ENCODE results near the gene BORCS5.
"Not testable (repeated sequence)": the region's sequence is repeated elsewhere in the genome, so short reads cannot be mapped to it uniquely, and the experiment has no call there.

The BORCS5 gene

GRCh38 chr12:12467688-12468261, 110.9 kb downstream of the BORCS5 start:
- DNase-seq = no peak

DNA sequence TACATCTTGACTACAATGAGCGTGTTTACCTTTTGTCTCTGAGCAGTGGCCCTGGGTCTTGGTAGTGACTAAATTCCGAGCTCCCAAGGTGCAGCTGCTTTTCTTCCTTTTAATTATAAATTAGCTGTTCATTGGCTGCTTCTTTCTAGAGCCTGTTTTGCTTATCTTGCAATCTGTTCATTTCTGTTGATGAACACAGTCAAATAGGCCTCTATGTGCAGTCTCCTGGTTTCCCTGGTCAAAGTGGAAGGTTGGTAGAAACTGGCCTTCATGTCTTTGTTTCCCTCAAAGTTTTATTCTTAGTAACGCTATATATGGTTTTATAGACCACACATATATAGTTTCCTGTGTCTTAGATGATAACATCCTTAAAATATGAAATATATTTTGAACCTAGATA, 111.7 kb downstream of the BORCS5 start:
- DNase-seq = no peak

GRCh38 chr12:12469386-12469785, 112.5 kb downstream of the BORCS5 start:
- no peak for DNase-seq

DNA sequence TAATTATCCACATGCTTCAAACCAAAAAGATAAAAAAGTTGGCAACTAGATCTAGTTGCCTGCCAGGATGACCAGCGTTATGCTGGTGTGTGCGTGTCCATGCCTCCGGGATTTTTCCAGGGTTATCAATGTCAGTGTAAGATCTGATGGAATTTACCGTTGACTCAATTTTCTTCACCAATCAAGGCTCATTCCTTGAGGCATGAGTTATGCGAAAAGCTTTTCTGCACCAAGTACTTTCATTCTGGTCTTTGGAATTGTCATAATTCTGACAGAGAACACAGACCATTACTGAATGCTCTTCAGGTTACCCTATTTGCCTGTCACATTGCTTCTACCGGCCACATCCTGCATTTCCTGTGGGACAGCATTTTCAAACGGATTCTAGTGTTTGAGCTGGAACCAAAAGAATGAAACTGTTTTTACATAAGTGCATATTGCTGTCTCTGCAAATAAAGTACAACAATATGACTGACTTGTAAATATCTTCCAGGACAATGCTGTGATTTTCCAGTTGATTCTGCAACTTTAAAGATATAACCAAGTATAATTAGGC, 114.0 kb downstream of the BORCS5 start:
- no peak for DNase-seq

DNA sequence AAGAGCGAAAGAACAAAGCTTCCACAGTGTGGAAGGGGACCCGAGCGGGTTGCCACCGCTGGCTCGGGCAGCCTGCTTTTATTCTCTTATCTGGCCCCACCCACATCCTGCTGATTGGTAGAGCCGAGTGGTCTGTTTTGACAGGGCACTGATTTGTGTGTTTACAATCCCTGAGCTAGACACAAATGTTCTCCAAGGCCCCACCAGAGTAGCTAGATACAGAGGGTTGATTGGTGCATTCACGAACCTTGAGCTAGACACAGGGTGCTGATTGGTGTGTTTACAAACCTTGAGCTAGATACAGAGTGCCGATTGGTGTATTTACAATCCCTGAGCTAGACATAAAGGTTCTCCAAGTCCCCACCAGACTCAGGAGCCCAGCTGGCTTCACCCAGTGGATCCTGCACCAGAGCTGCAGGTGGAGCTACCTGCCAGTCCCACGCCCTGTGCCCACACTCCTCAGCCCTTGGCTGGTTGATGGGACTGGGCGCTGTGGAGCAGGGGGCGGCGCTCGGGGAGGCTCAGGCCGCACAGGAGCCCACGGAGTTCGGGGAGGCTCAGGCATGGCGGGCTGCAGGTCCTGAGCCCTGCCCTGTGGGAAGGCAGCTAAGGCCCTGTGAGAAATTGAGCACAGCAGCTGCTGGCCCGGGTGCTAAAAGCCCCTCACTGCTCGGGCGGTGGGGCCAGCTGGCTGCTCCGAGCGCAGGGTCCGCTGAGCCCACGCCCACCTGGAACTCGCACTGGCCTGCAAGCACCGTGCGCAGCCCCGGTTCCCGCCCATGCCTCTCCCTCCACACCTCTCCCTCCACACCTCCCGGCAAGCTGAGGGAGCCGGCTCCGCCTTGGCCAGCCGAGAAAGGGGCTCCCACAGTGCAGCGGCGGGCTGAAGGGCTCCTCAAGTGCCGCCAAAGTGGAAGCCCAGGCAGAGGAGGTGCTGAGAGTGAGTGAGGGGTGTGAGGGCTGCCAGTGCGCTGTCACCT, 115.4 kb downstream of the BORCS5 start:
- not testable (repeated sequence) for DNase-seq

GRCh38 chr12:12473223-12473622, 116.3 kb downstream of the BORCS5 start:
- no peak for DNase-seq

GRCh38 chr12:12474471-12474928, 117.6 kb downstream of the BORCS5 start:
- DNase-seq = no peak

- no peak for DNase-seq
Observed at GRCh38 chr12:12474931-12475795, 118.3 kb downstream of the BORCS5 start.

- no peak for DNase-seq
Observed at GRCh38 chr12:12476857-12477531, 120.1 kb downstream of the BORCS5 start.

- DNase-seq = no peak
Observed at GRCh38 chr12:12477532-12477890, 120.6 kb downstream of the BORCS5 start.

GRCh38 chr12:12480074-12480473, 123.2 kb downstream of the BORCS5 start:
- no peak for DNase-seq

- no peak for DNase-seq
Observed at GRCh38 chr12:12481631-12482030, 124.8 kb downstream of the BORCS5 start.

- DNase-seq = no peak
Observed at GRCh38 chr12:12482150-12482761, 125.4 kb downstream of the BORCS5 start.

DNA sequence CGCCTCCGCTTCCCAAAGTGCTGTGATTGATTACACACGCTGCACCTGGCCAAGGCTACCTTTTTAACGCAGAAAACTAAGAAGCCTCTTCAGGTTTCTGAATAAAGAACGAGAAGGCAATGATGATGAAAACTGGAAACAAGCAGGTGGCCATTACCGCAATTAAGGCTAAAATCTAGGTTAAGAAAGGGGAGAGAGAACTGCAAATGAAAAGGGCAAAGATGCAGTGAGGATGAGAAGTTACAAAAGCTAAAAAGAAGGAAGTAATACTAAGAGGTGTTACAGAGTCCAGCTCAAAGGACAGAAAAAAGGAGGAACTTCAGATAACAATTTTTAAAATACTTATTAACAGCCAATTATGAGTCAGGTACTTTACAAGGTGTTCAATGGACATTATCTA, 126.1 kb downstream of the BORCS5 start:
- no peak for DNase-seq

DNA sequence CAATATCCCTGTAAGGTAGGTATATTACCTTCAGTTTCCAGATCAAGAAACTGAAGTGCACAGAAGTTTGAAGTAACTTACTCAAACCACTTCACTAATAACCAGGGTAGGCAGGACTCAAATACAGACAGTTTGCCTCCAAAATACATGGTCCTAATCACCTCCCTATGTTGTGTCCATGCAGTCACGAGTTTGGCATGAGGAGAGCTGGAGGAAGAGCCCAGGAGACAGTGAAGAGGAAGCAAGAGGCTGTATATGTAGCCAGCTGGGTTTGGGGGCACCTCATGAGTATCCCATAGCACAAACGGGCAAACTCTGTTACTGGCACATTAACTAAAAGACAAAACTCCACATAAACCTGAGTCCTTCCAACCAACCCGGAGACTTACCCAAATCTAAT, 126.6 kb downstream of the BORCS5 start:
- DNase-seq = no peak

DNA sequence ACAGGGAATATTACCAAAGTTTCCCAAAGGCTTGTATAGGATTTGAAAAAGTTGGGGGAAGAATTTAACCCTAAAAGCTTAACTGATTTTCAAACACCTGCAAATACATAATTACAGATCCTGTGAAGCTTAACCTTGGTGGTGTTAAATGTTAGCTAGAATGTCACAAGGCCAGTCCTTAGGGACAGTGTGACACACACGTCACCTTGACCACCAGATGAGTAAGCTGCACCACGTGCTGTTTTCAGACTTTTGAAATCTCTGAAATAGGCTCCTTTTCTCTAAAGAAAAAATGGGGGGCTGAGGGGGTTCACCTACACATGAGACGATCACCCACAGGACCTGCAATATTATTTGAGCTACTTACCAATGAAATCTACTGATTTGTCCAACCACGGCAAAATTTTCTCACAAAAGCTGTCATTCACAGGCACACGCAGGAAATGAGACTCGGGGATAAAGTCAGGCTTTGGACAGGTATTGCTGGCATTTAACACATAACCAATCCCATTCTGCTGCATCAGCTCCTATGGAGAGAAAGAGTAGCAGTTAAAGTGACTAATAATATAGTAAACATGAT, 129.9 kb downstream of the BORCS5 start:
- no peak for DNase-seq

DNA sequence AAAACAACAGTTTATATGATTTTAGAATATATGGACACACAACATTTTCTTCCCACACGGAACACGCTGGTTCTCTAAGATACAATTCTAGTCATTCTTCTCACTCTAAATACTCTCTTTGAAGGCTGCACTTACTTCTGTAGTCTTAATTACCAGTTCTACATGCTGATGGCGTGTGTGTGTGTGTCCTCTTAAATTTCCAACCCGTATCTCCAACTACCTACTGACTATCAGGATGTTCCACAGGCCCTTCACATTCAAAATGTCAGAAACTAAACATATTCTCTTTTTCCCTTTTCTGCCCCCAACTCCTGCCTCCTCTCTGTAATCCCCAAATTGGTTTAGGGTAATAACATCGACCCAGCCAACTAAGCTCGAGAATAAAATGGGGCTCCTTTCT, 130.6 kb downstream of the BORCS5 start:
- DNase-seq = no peak

DNA sequence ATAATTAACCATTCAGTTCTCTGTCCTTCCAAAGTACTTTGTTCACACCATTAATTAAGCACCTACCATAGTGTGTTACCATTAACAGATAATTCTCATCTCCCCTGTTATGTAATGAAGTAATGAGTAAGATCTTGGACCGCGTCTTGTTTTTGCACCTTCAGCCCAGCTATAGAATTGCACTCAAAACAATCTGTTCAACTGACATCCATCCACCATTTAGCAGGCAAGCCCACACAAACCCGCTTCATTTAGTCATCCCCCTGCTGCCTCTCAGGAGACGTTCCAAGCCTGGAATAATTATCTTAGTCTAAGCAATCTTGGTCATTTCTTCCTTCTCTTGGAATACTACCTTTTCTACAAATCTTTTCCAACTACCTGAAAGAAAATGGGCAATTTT, 131.4 kb downstream of the BORCS5 start:
- no peak for DNase-seq

DNA sequence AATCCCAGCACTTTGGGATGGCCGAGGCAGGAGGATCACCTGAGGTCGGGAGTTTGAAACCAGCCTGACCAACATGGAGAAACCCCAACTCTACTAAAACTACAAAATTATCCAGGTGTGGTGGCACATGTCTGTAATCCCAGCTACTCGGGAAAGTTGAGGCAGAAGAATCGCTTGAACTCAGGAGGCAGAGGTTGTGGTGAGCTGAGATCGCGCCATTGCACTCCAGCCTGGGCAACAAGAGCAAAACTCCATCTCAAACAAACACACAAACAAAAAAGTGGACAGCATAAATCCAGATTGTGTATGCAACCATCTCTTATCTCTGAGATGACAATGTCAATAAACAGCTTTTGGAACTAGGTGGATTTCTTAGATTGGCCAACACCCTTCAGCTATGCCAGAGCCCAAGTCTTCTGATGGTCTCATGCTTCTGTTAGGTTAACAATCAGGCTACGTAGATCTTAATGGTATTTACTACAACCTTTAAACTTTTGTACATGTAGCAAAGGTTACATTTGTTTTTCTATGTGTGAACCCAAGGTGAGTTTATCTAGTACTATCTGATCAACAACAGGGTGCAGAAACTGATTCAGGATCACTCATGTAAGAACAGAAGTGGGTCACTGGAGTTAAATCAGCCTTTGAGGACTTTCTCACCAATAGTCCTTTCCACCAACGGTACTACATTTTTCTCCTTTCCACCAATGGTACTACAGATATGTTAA, 132.1 kb downstream of the BORCS5 start:
- no peak for DNase-seq

DNA sequence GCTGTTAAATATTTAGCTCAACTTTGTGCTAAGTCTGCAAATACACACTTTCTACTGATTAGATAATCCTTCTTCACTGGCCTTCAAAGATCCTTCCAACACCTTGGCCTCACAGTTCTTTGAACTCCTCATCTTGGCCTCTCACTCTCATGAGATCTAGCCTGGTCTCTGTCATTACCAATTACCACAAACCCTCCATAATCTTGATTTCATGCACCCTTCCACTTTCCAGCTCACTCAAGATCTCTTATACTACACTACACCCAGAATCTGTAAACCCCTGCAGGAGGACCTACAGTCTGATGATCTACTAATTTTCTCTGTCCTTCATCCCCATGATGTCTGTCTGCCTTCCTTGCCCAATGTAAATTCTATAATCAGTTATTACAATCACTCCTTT, 134.7 kb downstream of the BORCS5 start:
- DNase-seq = no peak

- DNase-seq = no peak
Observed at GRCh38 chr12:12492547-12492946, 135.7 kb downstream of the BORCS5 start.

All from NCI-H1417 treated with DMSO at 0.1 percent for 48 hours (cell line).